ENCODE results near the gene BICC1.

The BICC1 gene

DNA sequence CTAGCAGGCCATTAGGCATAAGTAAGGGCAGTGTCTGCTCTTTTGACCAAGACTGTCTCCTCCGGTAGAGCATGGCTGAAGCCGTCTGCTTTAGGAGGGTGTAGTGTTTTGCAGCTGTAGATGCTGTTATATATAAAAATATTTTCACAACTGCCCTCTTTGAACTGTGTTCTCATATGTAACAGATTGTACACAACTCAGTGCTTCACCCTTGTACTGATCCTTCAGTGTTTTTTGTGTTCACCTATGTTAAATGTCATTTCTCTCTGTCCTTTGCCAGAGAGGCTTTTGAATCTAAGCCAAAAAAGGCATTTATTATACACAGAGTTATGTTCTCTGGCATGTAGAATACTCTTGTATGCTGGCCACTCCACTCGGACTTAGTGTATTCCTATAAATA is 135.5 kb downstream of the BICC1 start:
- TF ChIP-seq, protein P1, sequence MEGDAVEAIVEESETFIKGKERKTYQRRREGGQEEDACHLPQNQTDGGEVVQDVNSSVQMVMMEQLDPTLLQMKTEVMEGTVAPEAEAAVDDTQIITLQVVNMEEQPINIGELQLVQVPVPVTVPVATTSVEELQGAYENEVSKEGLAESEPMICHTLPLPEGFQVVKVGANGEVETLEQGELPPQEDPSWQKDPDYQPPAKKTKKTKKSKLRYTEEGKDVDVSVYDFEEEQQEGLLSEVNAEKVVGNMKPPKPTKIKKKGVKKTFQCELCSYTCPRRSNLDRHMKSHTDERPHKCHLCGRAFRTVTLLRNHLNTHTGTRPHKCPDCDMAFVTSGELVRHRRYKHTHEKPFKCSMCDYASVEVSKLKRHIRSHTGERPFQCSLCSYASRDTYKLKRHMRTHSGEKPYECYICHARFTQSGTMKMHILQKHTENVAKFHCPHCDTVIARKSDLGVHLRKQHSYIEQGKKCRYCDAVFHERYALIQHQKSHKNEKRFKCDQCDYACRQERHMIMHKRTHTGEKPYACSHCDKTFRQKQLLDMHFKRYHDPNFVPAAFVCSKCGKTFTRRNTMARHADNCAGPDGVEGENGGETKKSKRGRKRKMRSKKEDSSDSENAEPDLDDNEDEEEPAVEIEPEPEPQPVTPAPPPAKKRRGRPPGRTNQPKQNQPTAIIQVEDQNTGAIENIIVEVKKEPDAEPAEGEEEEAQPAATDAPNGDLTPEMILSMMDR (IDR thresholded peaks at IDR 0.05; ENCODE audit: low read depth, low read length) = no peak
- DNase-seq (ENCODE audit: extremely low read depth, low read depth) = no peak

DNA sequence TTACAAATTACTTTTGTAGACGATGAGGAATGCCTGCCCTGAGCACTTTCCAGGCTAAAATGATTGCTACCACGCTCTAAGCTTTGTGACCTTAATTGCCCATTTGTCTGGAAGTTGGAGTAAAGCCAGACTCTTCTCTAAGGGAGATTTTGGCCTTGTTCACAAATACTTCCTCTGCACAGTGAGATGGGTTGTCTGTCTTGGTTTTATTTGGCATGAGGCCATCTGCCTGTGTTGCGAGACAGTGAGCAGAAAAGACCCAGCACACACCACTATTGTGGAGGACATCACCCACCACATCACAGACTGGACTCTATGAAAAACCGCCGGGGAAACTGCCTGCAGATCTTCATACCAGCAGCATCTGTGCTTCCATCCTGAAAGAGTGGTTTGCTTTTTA is 138.4 kb downstream of the BICC1 start:
- DNase-seq (ENCODE audit: extremely low read depth, low read depth) = no peak
- TF ChIP-seq, protein P1 (IDR thresholded peaks at IDR 0.05; ENCODE audit: low read depth, low read length) = no peak

DNA sequence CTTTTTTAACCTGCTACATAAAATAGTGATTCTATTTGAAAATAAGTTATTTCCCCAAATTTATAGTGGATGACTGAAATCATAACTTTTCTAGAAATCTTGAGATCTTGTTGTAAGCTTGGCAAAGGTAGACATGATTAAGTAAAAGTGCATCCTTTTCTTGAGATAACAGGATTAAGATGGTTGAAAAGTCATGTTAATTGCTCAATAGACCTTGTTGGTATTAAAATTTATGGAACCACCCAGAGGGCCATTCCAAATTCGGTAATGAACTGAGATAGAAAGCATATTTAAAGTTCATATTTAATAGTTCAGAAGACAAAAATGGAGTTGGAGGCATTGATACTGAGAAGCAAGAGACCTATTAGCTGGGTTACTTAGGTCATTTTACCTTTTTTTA is 139.1 kb downstream of the BICC1 start:
- DNase-seq (ENCODE audit: extremely low read depth, low read depth) = no peak
- TF ChIP-seq, protein P1 (IDR thresholded peaks at IDR 0.05; ENCODE audit: low read depth, low read length) = no peak

DNA sequence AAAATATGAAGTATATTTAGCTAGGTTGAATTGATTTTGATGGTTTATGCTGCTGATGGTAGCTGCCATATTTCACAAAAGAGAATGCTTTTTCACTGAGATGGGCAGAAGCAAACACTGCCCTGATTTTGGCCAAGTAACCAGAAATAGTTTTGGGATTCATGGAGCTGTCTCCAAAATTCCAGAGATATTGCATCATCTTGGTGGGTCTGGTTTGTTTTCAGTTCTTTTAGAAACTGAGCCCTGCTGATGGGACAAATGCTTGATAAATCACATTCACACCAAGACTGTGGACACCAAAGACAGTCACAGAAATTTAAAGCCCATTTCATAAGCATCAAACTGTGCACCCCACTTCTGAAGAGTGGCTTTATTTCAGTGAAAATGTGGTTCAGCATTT is 140.5 kb downstream of the BICC1 start:
- TF ChIP-seq, protein P1 (IDR thresholded peaks at IDR 0.05; ENCODE audit: low read depth, low read length) = no peak
- DNase-seq (ENCODE audit: extremely low read depth, low read depth) = no peak

DNA sequence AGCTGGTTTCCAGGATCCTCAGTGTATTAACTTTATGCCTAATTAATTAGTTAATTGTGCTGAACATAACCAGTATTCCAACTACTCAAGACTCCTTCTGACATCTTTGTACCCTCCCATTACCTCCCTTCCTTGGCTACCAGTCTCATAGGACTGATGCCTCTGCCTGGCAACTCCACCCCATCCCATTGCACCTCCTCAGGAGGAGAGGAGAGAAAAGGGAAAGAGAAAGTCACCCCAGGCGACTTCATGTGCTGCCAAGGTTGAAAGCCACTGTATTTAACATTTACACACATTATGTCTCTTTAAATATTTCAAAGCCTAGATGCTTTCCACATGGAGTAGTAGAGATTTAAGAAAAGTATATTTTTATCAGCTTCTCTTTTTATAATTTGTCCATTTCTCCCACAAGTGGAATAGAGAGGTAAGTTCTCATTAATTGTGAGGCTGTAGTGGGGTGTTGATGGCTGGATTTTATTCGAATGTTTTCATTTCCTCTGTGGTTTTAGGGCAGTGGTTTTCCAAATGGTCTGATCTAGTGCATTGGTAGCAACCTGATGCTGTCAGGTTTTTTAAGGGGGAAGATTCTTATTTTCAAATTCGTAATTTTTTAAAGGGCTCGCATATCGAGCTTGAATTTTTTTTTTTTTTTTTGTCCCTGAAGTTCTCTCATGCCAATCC is 148.0 kb downstream of the BICC1 start:
- no peak for DNase-seq (ENCODE audit: extremely low read depth, low read depth)
- TF ChIP-seq, protein P1 (IDR thresholded peaks at IDR 0.05; ENCODE audit: low read depth, low read length) = no peak

DNA sequence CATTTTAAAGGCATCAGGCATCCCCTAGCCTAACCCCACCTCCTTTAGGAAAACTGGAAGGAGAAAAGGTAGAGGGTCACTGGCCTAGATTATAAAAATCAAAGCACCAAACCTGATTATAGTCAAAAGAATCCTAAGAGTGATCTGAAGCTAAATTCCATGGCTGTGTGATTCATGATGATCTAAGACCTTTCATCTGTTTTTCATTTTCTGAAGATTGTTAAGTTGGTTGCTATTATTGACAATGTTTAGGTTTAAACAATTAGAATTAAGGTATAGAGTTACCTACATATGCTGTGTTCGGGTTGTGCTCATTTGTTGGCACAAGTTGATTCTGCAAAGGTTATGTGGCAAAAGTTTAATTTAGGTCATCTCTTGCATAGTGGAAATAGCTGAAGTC is 148.7 kb downstream of the BICC1 start:
- peak; percentile 54 for DNase-seq (ENCODE audit: extremely low read depth, low read depth)

DNA sequence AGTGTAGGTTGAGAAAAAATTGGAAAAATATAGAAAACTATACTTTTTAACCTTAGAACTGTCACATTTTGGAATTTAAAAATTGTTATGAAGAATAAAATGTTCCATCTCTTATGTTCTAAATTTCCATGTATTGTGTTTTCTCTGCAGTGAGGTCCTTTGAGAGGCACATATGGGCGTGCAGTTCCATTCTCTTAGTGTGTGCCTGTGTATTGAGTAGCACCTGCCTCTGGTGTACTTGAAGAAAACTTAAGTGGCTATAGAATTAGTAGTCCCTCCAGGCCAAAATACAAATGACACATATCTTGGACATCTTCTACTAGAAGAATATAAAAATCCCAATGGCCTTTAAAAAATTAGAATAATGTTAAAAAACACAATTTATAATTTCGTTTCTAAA is 149.2 kb downstream of the BICC1 start:
- no peak for DNase-seq (ENCODE audit: extremely low read depth, low read depth)
- TF ChIP-seq, protein P1 (IDR thresholded peaks at IDR 0.05; ENCODE audit: low read depth, low read length) = no peak

More for the DNA sequence above, 148.7 kb downstream of the BICC1 start:
- TF ChIP-seq, protein P1 (IDR thresholded peaks at IDR 0.05; ENCODE audit: low read depth, low read length) = no peak
